ENCODE results near the gene FGGY. TPM values are rescaled to one million over a fixed set of nuclear protein-coding genes. Genes with fewer than 3 reads are reported as not detected.

Gene FGGY
- total RNA-seq, 1 donor from 2014 or later = 12.6 TPM

DNA sequence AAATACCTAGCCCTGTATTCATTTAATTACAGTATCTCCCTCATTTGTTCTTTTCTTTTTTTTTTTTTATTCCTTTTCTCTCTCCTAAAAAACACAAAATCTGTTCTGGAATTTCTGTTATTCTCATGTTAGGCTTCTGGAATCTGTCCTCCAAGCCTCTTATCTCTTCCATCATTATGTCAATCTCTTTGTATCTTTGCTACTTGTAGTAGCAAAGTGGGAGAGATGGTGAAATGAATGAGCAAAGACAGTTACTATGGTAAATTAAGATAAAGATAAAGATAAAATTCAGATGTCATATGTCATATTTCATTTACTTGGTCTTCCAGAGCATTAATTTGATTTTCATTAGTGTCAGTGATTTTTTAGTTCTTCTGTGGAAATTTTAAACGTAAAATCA lies 155.1 kb downstream of the FGGY start:
- H3K4me1 Mint-ChIP-seq (ENCODE audit: unreplicated experiment) = peaks cover 1% of the 10 kb centered on the region
- DNase-seq (ENCODE audit: extremely low spot score, unreplicated experiment) = no peak
- no peak overlapping the region for H3K27ac Mint-ChIP-seq
- H3K9me3 Mint-ChIP-seq = peaks cover 4% of the 10 kb centered on the region
- no peak overlapping the region for H3K4me3 Mint-ChIP-seq
- no peaks in the 10 kb centered on the region for H3K27me3 Mint-ChIP-seq
- TF ChIP-seq, protein P1, sequence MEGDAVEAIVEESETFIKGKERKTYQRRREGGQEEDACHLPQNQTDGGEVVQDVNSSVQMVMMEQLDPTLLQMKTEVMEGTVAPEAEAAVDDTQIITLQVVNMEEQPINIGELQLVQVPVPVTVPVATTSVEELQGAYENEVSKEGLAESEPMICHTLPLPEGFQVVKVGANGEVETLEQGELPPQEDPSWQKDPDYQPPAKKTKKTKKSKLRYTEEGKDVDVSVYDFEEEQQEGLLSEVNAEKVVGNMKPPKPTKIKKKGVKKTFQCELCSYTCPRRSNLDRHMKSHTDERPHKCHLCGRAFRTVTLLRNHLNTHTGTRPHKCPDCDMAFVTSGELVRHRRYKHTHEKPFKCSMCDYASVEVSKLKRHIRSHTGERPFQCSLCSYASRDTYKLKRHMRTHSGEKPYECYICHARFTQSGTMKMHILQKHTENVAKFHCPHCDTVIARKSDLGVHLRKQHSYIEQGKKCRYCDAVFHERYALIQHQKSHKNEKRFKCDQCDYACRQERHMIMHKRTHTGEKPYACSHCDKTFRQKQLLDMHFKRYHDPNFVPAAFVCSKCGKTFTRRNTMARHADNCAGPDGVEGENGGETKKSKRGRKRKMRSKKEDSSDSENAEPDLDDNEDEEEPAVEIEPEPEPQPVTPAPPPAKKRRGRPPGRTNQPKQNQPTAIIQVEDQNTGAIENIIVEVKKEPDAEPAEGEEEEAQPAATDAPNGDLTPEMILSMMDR (conservative IDR thresholded peaks at IDR 0.05) = no peak
- H3K36me3 Mint-ChIP-seq = no peaks in the 10 kb centered on the region

DNA sequence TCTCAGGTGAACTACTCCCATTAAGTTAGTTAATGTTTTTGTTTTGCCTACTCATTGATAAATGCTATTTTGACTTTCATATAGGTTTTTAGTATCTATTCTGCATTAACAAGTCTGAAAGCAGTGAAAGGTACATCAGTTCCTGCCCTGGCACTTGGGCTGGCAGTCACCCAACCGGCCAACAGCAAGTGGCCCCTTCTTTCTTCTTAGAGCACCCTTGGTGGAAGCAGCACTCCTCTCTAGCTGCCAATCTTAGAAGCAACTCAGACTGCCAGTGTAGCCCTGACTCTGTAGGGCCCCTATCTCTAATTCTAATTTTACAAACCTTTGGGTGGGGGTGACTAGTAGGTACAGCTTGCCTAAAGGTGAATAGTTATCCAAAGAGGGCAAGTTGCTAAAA lies 155.7 kb downstream of the FGGY start:
- Mint-ChIP-seq H3K36me3 (no peaks in the 10 kb centered on the region), H3K9me3 (peaks cover 4% of the 10 kb centered on the region), H3K27ac (no peak overlapping the region), H3K4me3 (no peak overlapping the region), H3K27me3 (no peaks in the 10 kb centered on the region), H3K4me1 (ENCODE audit: unreplicated experiment) (no peaks in the 10 kb centered on the region)
- TF ChIP-seq, protein P1 (conservative IDR thresholded peaks at IDR 0.05) = no peak
- DNase-seq (ENCODE audit: extremely low spot score, unreplicated experiment) = no peak

DNA sequence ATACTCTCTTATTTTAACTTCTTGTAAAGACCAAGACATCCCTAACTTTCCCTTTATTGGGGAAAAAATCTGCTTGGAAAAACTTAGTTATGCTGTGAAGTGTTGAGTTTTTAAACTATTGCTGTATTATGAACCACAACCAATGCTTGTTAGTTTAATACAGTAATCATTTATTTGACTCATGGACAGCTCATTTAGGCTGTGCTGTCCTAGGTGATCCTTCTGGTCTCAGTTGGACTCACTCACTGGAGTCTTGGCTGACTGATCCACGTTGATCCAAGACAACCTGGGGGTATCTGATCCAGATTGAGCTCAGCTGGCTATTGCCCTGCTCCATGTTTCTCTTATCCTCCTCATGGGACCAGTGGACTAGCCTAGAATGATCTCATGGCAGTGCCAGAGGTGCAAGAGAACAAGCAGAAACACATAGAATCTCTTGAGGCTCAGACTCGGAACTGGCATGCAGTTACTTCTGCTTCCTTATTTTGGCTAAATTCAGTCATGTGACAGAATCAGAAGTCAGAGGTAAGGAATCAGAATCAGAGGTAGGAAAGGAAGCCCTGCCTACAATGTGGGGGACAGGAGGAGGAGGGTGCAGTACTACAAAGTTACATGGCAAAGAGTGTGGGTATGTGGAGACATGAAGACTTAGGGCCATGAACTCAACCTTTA lies 156.5 kb downstream of the FGGY start:
- Mint-ChIP-seq H3K4me3 (no peak overlapping the region), H3K9me3 (peaks cover 4% of the 10 kb centered on the region), H3K4me1 (ENCODE audit: unreplicated experiment) (no peaks in the 10 kb centered on the region), H3K36me3 (no peaks in the 10 kb centered on the region), H3K27me3 (no peaks in the 10 kb centered on the region), H3K27ac (no peak overlapping the region)
- TF ChIP-seq, protein P1 (conservative IDR thresholded peaks at IDR 0.05) = no peak
- no peak for DNase-seq (ENCODE audit: extremely low spot score, unreplicated experiment)

DNA sequence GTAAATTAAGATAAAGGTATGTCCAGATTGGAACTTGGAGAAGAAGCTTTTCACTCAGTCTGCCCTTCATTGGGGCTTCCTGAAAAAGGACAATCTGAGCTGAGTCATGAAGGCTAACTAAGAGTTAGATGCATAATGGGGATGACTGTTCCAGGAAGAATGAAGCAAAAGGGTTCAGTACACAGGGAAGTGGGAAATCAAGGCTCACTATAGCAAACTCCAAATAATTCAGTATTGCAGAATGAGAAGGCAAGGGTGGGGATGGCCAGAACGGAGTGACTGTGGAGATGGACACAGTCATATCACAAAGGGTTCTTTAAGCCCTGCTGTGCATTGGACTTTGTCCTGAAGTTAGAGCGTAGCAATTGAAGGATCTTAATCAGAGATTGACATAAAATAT lies 158.3 kb downstream of the FGGY start:
- TF ChIP-seq, protein P1 (conservative IDR thresholded peaks at IDR 0.05) = no peak
- Mint-ChIP-seq H3K4me1 (ENCODE audit: unreplicated experiment) (no peaks in the 10 kb centered on the region), H3K36me3 (peaks cover 3% of the 10 kb centered on the region), H3K27me3 (no peaks in the 10 kb centered on the region), H3K9me3 (peaks cover 4% of the 10 kb centered on the region), H3K4me3 (no peak overlapping the region), H3K27ac (no peak overlapping the region)
- no peak for DNase-seq (ENCODE audit: extremely low spot score, unreplicated experiment)

DNA sequence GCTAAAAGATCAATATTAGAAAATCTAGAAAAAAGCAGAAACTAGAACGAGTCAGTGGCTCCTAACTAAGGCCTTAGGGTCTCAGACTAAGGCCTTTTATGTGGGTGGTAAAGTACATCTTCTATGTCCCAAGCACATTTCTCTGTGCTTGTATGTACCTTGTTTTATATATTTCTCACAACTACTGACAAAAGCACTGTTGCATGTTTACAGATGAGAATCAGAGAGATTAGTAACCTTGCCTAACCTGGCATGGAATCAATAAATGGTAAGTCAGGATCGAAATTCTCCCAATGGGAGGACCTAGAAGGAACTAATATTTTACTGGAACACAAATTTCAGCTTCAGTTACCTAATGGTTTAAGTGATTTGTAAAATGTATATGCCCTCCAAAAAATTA lies 160.9 kb downstream of the FGGY start:
- H3K27ac Mint-ChIP-seq = no peak overlapping the region
- H3K9me3 Mint-ChIP-seq = peaks cover 10% of the 10 kb centered on the region
- DNase-seq (ENCODE audit: extremely low spot score, unreplicated experiment) = no peak
- TF ChIP-seq, protein P1 (conservative IDR thresholded peaks at IDR 0.05) = no peak
- no peak overlapping the region for H3K4me3 Mint-ChIP-seq
- peaks cover 8% of the 10 kb centered on the region for H3K36me3 Mint-ChIP-seq
- H3K4me1 Mint-ChIP-seq (ENCODE audit: unreplicated experiment) = no peaks in the 10 kb centered on the region
- no peaks in the 10 kb centered on the region for H3K27me3 Mint-ChIP-seq

Data from type B pancreatic cell (in vitro differentiated cells).